T-cell (primary cell): ENCODE data around the gene CTNNA1. TPM values are rescaled to one million over a fixed set of nuclear protein-coding genes. Genes with fewer than 3 reads are reported as not detected.
"Not testable (repeated sequence)": the region's sequence is repeated elsewhere in the genome, so short reads cannot be mapped to it uniquely, and the experiment has no call there.

Experiments
- ATAC-seq, 4 experiments: fragments of 200-7000 bp in 3 of 4; fragments of 150-1000 bp in 1 of 4; cut with Tn5 transposase; replicated peaks in 1 of 4; 1 replicate in 3 of 4; 2 replicates in 1 of 4; pipeline ENCODE4 v1.10.0; 2021; ENCODE audit warnings: moderate library complexity in 3 of 4, mild to moderate bottlenecking in 2 of 4, moderate number of reproducible peaks in 1 of 4
- CTCF ChIA-PET, 2 donors: fragments of 300-600 bp; sonication (Branson Sonifier 250); formaldehyde crosslinking; loops; one replicate each; lab custom pipeline; 2022; ENCODE audit warnings: antibody characterized with exemption in 2 of 2; lab: Charles Lee
- POLR2A ChIA-PET, 2 donors: fragments of 300-600 bp; sonication (Branson Sonifier 250); formaldehyde crosslinking; loops; one replicate each; lab custom pipeline; 2022; ENCODE audit warnings: antibody characterized with exemption in 2 of 2; lab: Charles Lee
- DNase-seq, 35 experiments: peaks; one replicate each; pipeline versions ENCODE4 v3.0.0 to v3.0.0-alpha.2; 2013 to 2023
- H3K27ac ChIP-seq: one replicate; pipeline ENCODE4 v1.5.1; 2013; ENCODE audit warnings: low read length
- H3K27me3 ChIP-seq, 2 experiments: replicated peaks in 1 of 2; 1 replicate in 1 of 2; 2 replicates in 1 of 2; pipeline versions ENCODE4 v1.6.1 to v1.7.0; 2013; ENCODE audit warnings: low read length in 1 of 2, mixed read lengths in 1 of 2; ENCODE audit not compliant: control insufficient read depth in 2 of 2, insufficient read depth in 2 of 2; ENCODE audit errors: extremely low read depth in 1 of 2
- H3K36me3 ChIP-seq, 2 donors: 1 replicate in 1 of 2; 2 replicates in 1 of 2; pipeline versions ENCODE4 v1.6.1 to v1.7.0; 2013; ENCODE audit warnings: low read length in 1 of 2; ENCODE audit not compliant: control insufficient read depth in 2 of 2, insufficient read depth in 1 of 2; ENCODE audit errors: extremely low read depth in 1 of 2
- H3K4me1 ChIP-seq, 2 experiments: 1 replicate in 1 of 2; 2 replicates in 1 of 2; pipeline versions ENCODE4 v1.6.1 to v1.7.0; 2013; ENCODE audit warnings: low read length in 2 of 2, mixed read lengths in 1 of 2; ENCODE audit not compliant: insufficient read depth in 2 of 2, control insufficient read depth in 1 of 2; ENCODE audit errors: extremely low read depth in 1 of 2
- H3K4me3 ChIP-seq, 2 donors: 1 replicate in 1 of 2; 2 replicates in 1 of 2; pipeline versions ENCODE4 v1.5.1 to v1.7.0; 2013; ENCODE audit warnings: mild to moderate bottlenecking in 2 of 2, low read length in 1 of 2, moderate library complexity in 1 of 2; ENCODE audit not compliant: control insufficient read depth in 1 of 2; ENCODE audit errors: extremely low read depth in 1 of 2
- H3K9me3 ChIP-seq: 2 replicates; pipeline ENCODE4 v1.7.0; 2013
- H3K27ac Mint-ChIP-seq, 2 donors: one replicate each; pipeline ENCODE4 v1.8.0; 2020 to 2021; ENCODE audit warnings: mild to moderate bottlenecking in 2 of 2, mixed read lengths in 2 of 2
- H3K27me3 Mint-ChIP-seq, 2 donors: one replicate each; pipeline ENCODE4 v1.8.0; 2021 to 2022; ENCODE audit warnings: mixed read lengths in 2 of 2
- H3K36me3 Mint-ChIP-seq: one replicate; pipeline ENCODE4 v1.8.0; 2021; ENCODE audit warnings: mixed read lengths
- H3K4me1 Mint-ChIP-seq, 3 donors: one replicate each; pipeline ENCODE4 v1.8.0; 2020 to 2022; ENCODE audit warnings: mixed read lengths in 3 of 3, mild to moderate bottlenecking in 1 of 3
- H3K4me3 Mint-ChIP-seq, 3 donors: one replicate each; pipeline ENCODE4 v1.8.0; 2020 to 2022; ENCODE audit warnings: mild to moderate bottlenecking in 3 of 3, mixed read lengths in 3 of 3, moderate library complexity in 3 of 3
- H3K9me3 Mint-ChIP-seq, 3 donors: one replicate each; pipeline ENCODE4 v1.8.0; 2020 to 2022; ENCODE audit warnings: mixed read lengths in 3 of 3
- WGBS: methylation state at CpG from one replicate; pipeline ENCODE4 v1.1.5; 2013; ENCODE audit warnings: missing lambda C conversion rate; ENCODE audit not compliant: insufficient coverage; 5-methylcytosine and 5-hydroxymethylcytosine counted together
- total RNA-seq, 35 experiments: library from RNA in 6 of 35; stranded (reverse) in 6 of 35; fragments of 120-200 nt in 1 of 35; gene quantifications; one replicate each; pipeline versions ENCODE4 v1.2.1 to v1.2.4 and lab custom pipeline; 2013 to 2026

Gene CTNNA1
- total RNA-seq, 5 donors from 2014 or later (not counting 1 experiment from before 2014, with no cell fraction given) = 13.5 to 33.3 (median 18.5) TPM

DNA sequence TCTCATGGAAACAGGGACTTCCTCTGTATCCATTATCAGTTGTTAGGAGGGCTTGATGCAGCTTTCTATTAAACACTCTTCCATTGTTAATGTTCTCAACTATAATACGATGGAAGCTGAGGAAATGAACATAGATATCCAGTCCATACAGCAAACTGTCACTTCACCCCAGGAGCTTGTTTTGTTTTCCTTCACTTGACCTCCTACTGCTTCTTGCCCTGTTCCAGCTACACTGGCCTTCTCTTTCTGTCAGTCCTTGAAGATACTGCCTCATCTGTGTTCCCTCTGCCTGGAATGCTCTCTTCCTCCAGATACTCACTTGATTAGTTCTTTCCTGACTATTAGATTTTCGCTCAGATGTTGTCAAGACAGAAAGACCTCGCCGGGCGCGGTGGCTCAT, 17.1 kb downstream of the CTNNA1 start:
- WGBS = 100% methylated on average over 1 of the region's 6 CpGs
- ChIA-PET POLR2A (interaction anchor here (0.7 kb wide), 2 partner anchors 97 to 191 kb away, joined by 3 read pairs; no protein-coding TSS in a partner anchor), CTCF (interaction anchor here in 1 of 2 donors (1.1 kb wide), 1 partner anchor 19 kb away, joined by 4 read pairs; no protein-coding TSS in a partner anchor)
- H3K9me3 Mint-ChIP-seq = no peaks in the 10 kb centered on the region
- ATAC-seq (no peak), DNase-seq (no peak)
- Histone ChIP-seq H3K27ac (no peak overlapping the region), H3K27me3 (peaks cover 0 to 2% of the 10 kb centered on the region in 2 experiments), H3K36me3 (no peaks in the 10 kb centered on the region), H3K4me3 (no peak overlapping the region), H3K9me3 (no peaks in the 10 kb centered on the region), H3K4me1 (no peaks in the 10 kb centered on the region)
- H3K4me1 Mint-ChIP-seq = no peaks in the 10 kb centered on the region
- H3K27ac Mint-ChIP-seq = no peak overlapping the region
- H3K36me3 Mint-ChIP-seq = no peaks in the 10 kb centered on the region
- H3K27me3 Mint-ChIP-seq = peaks cover 4 to 25% of the 10 kb centered on the region in 2 donors
- H3K4me3 Mint-ChIP-seq = no peak overlapping the region

- no peak for DNase-seq
- H3K27ac Mint-ChIP-seq = no peak overlapping the region
- H3K4me1 ChIP-seq = no peaks in the 10 kb centered on the region
Observed at GRCh38 chr5:138770977-138771376, 17.8 kb downstream of the CTNNA1 start.

DNA sequence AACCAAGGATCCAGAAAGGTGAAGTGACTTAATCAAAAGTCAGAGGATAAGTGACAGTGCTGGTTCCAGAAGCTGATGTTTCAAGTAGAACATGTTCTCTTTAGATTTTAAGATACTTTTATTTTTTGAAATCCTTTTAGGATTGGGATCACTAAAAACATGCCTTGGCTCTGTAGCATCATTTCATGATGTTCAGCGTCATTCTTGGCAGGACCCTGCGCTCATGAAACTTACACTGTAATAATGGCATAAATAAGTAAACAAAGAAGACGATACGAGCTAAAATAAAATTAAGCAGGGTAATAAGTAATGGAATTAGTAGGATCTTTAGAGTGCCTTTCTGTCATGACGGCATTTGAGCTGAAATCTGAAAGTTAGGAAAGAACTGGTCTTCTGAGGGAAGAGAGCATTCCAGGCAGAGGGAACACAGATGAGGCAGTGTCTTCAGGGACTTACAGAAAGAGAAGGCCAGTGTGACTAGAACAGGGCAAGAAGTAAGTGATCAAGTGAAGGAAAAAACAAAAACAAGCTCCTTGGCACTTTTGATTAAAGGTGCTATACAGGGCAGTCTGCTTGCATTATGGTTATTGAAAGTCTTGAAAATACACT, 19.9 kb downstream of the CTNNA1 start:
- no peak overlapping the region for H3K27ac Mint-ChIP-seq
- POLR2A ChIA-PET = no interaction called here
- no peaks in the 10 kb centered on the region for H3K4me1 Mint-ChIP-seq
- peaks cover 4 to 17% of the 10 kb centered on the region in 2 donors for H3K27me3 Mint-ChIP-seq
- no peak overlapping the region for H3K4me3 Mint-ChIP-seq
- no peaks in the 10 kb centered on the region for H3K9me3 Mint-ChIP-seq
- WGBS = 93% methylated on average over 3 of the region's 5 CpGs
- Histone ChIP-seq H3K4me1 (no peaks in the 10 kb centered on the region), H3K4me3 (no peak overlapping the region), H3K36me3 (no peaks in the 10 kb centered on the region), H3K27ac (no peak overlapping the region), H3K9me3 (no peaks in the 10 kb centered on the region), H3K27me3 (peaks cover 0 to 2% of the 10 kb centered on the region in 2 experiments)
- CTCF ChIA-PET = no interaction called here
- H3K36me3 Mint-ChIP-seq = peaks cover under 1% of the 10 kb centered on the region
- ATAC-seq (no peak), DNase-seq (no peak)

More at GRCh38 chr5:138770977-138771376, 17.8 kb downstream of the CTNNA1 start:
- no peaks in the 10 kb centered on the region for H3K9me3 ChIP-seq
- CTCF ChIA-PET = interaction anchor here in 1 of 2 donors (1.1 kb wide), 1 partner anchor 19 kb away, joined by 4 read pairs; no protein-coding TSS in a partner anchor
- H3K27me3 Mint-ChIP-seq = peaks cover 4 to 23% of the 10 kb centered on the region in 2 donors
- H3K27me3 ChIP-seq = peaks cover 0 to 2% of the 10 kb centered on the region in 2 experiments
- H3K9me3 Mint-ChIP-seq = no peaks in the 10 kb centered on the region
- H3K36me3 ChIP-seq = no peaks in the 10 kb centered on the region
- POLR2A ChIA-PET = interaction anchor here in 1 of 2 donors (0.7 kb wide), 1 partner anchor 191 kb away, joined by 3 read pairs; no protein-coding TSS in a partner anchor
- H3K4me3 Mint-ChIP-seq = no peak overlapping the region
- H3K4me3 ChIP-seq = no peak overlapping the region
- no peak overlapping the region for H3K27ac ChIP-seq
- ATAC-seq = no peak
- WGBS = no CpG with 5 or more reads among the region's 1 CpG
- no peaks in the 10 kb centered on the region for H3K36me3 Mint-ChIP-seq
- H3K4me1 Mint-ChIP-seq = no peaks in the 10 kb centered on the region

DNA sequence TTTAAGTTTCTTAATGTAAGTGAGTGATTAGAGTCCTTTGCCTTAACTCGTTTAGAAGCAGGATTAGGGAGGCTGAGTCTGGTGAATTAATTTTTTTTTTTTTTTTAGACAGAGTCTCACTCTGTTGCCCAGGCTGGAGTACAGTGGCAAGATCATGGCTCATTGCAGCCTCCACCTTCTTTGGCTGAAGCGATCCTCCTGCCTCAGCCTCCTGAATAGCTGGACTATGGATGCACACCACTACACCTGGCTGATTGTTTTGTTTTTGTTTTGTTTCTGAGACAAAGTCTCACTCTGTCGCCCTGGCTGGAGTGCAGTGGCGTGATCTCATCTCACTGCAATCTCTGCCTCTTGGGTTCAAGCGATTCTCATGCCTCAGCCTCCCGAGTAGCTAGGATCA, 20.4 kb downstream of the CTNNA1 start:
- WGBS = 97% methylated on average over 4 of the region's 6 CpGs
- DNase-seq, H3K36me3 Mint-ChIP-seq, H3K27me3 ChIP-seq, H3K4me1 Mint-ChIP-seq, ATAC-seq, CTCF ChIA-PET, H3K27ac Mint-ChIP-seq, H3K36me3 ChIP-seq, H3K27ac ChIP-seq, H3K9me3 Mint-ChIP-seq, H3K9me3 ChIP-seq, H3K4me3 ChIP-seq, H3K4me1 ChIP-seq, H3K4me3 Mint-ChIP-seq, POLR2A ChIA-PET: not testable (repeated sequence)
- H3K27me3 Mint-ChIP-seq = peaks cover 4 to 17% of the 10 kb centered on the region in 2 donors

GRCh38 chr5:138775034-138775433, 21.8 kb downstream of the CTNNA1 start:
- Mint-ChIP-seq H3K27ac (no peak overlapping the region), H3K27me3 (peaks cover 2 to 17% of the 10 kb centered on the region in 2 donors), H3K9me3 (no peaks in the 10 kb centered on the region), H3K36me3 (peaks cover 5% of the 10 kb centered on the region), H3K4me3 (no peak overlapping the region), H3K4me1 (no peaks in the 10 kb centered on the region)
- Histone ChIP-seq H3K27ac (no peak overlapping the region), H3K4me1 (no peaks in the 10 kb centered on the region), H3K36me3 (no peaks in the 10 kb centered on the region), H3K9me3 (no peaks in the 10 kb centered on the region), H3K27me3 (peaks cover 0 to 2% of the 10 kb centered on the region in 2 experiments), H3K4me3 (no peak overlapping the region)
- ChIA-PET CTCF (no interaction called here), POLR2A (no interaction called here)
- no CpG with 5 or more reads among the region's 1 CpG for WGBS
- ATAC-seq (no peak), DNase-seq (no peak)

DNA sequence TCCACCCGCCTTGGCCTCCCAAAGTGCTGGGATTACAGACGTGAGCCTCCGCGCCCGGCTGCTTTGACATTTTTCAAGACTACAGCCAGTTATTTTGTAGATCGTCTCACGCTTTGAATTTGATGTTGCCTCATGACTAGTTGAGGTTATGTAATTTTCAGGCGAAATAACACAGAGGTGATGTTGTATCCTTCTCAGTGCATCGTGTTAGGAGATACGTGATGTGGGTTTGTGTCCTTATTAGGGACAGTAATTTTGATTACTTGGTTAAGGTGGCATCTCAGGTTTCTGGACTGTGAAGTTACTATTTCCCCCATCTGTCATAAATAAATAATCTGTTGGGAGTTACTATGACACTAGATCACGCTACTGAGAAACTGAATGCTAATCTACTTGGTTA, 25.0 kb downstream of the CTNNA1 start:
- WGBS = 100% methylated on average over 8 of the region's 11 CpGs
- Histone ChIP-seq H3K27ac (no peak overlapping the region), H3K36me3 (no peaks in the 10 kb centered on the region), H3K4me1 (no peaks in the 10 kb centered on the region), H3K9me3 (no peaks in the 10 kb centered on the region), H3K4me3 (no peak overlapping the region), H3K27me3 (no peaks in the 10 kb centered on the region)
- Mint-ChIP-seq H3K27ac (no peak overlapping the region), H3K36me3 (peaks cover 5% of the 10 kb centered on the region), H3K4me1 (no peaks in the 10 kb centered on the region), H3K4me3 (no peak overlapping the region), H3K27me3 (peaks cover under 1 to 5% of the 10 kb centered on the region in 2 donors), H3K9me3 (no peaks in the 10 kb centered on the region)
- DNase-seq (no peak), ATAC-seq (no peak)
- ChIA-PET CTCF (no interaction called here), POLR2A (interaction anchor here in 1 of 2 donors (0.9 kb wide), 1 partner anchor 19 kb away, joined by 3 read pairs; no protein-coding TSS in a partner anchor)
